HG02943 (cell line): ENCODE data around the gene APCDD1L.

Experiments used
- ATAC-seq: cut with Tn5 transposase; IDR thresholded peaks from one replicate; pipeline ENCODE4 v1.9.1; 2021; ENCODE audit warnings: mild to moderate bottlenecking, low read depth, moderate library complexity; ENCODE audit not compliant: unreplicated experiment

Gene APCDD1L

DNA sequence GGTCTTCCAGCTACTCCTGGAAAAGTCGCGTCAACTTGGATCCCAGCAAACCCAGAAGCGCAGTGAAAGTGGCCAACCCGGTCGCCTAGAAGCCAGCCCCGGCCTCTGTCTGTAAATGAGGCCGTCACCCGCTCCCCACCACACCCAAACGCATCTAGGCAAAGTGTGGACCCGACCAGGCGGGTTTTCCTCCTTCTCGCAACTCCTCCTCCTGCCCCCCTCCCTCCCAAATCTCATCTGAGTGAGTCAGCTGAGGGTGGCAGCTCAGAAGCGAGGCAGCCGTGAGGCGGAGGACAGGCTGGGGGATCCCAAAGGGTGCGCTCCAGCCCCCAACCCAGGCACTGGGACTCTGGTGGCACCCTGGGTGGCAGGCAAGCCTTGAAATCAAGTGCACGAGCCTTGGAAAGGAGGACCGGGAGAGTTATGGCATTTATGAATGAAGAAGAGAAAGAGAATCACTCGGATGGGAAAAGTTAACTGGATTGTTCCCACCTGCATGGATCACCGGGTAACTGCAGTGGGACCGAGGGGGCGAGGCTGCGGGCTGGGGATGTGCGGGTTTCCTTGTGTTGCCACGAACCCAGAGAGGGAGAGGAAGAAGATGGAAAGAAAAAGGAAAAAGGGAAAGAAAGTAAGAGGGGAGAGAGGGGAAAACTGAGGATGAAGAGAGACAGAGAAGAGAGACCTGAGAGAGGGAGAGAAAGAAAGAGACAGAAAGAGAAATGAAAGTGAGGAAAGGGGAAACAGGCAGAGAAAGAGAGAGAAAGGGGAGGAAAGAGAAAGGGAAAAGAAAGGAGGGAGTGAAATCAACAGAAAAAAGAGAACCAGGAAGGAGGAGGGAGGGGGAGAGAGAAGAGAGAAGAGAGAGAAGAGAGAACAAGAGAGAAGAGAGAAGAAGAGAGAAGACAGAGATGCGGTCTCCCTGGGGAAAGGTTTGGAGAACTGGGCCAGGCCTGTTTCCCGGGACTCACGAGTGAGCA is at the start of gene APCDD1L:
Gene APCDD1L, minus strand, starts transcription at position 167 of the 980 bp plus-strand sequence. CDS start 692 bp downstream, outside the sequence.
- ATAC-seq: no peak

- no peak for ATAC-seq
Observed at GRCh38 chr20:58559368-58559729, 44.1 kb upstream of the APCDD1L start.

DNA sequence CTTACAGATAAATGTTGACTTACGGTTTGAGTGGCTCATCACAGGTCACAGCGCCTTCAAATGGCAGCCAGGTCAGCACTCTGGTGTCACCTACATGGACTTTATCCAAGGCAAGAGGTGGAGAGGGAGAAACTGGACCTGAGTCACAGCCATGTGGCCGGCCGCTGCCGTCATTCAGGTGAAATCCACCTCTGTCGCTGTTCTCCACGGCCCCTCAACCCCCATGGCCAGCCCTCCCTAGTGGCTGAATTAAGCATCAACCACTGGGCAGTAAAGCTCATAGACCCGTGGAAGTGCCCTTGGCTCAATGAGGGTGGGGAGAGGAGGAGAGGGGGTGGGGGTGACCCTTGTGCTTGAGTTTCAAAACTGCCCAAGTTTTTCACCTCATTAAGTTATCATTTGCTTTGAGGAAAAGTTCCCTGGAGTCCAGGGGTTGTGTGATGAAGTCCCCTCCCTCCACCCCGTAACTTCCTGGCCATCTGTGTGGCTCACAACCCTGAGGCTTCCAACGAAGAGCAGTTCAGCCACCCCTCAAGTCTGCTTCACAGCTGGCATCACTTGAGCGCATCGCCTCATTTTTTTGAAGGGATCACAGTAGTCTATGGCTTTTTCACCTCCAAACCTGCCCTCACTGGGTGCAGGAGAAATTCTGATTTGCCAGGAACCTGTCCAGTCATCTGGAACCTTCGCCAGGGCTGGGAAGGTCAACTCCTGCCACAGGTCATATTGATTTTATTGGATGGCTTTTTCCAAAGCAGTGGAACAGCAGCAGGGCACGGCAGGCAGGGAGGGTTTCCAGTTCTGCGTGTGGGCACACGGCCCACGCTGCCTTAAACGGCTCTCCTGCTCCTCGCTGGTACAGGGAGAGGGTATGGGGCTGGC is 43.5 kb upstream of the APCDD1L start:
- no peak for ATAC-seq

DNA sequence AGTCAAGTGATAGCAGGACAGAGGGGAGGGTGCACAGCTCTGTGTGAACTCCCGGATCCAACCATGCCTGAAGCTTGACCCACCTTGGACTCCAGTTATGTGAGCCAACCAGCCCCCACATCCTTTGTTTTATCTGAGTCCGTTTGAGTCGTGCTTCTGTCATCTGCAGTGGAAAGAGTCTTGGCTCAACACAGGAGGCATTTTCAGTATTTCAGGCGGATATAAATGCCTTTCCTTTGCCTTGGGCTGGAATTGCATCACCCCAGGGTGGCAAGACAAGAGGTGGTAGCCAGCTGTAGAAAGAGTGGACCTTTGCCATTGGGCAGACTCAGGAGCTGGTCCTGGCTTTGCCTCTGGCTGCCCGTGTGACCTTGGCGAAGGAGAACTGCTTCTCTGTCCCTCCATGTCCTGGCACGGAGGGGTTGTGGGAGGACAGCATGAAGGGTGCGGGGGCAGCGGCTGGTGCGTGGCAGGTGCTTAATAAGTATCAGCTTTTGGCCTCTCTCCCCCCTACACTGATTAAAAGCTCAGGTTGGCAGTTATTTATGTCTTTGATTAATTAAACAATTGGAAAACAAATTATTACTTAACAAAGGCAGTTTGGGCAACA is 42.6 kb upstream of the APCDD1L start:
- no peak for ATAC-seq

DNA sequence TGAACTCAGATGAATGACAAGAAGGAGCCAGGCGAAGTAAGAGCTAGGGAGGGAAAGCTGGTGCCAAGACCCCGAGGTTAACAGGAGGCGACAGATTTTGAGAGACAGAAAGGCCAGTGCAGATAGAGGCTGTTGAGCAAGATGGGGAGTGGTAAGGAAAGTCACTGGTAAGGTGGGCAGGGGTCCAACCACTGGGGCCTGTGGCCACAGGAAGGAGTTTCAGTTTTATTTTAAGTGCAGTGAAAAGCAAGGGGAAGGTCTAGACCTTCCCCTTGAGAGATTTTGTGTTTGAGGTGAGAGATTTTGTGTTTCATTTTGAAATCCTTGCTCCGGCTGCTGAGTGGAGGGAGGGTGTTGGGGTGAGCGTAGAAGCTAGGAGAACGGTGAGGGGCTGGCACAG is 41.8 kb upstream of the APCDD1L start:
- ATAC-seq: no peak

- no peak for ATAC-seq
Observed at GRCh38 chr20:58555078-58555765, 40.0 kb upstream of the APCDD1L start.

- ATAC-seq: no peak
Observed at GRCh38 chr20:58554541-58554940, 39.3 kb upstream of the APCDD1L start.

- ATAC-seq: no peak
Observed at GRCh38 chr20:58553841-58554240, 38.6 kb upstream of the APCDD1L start.

GRCh38 chr20:58553166-58553696 is 38.0 kb upstream of the APCDD1L start:
- no peak for ATAC-seq

DNA sequence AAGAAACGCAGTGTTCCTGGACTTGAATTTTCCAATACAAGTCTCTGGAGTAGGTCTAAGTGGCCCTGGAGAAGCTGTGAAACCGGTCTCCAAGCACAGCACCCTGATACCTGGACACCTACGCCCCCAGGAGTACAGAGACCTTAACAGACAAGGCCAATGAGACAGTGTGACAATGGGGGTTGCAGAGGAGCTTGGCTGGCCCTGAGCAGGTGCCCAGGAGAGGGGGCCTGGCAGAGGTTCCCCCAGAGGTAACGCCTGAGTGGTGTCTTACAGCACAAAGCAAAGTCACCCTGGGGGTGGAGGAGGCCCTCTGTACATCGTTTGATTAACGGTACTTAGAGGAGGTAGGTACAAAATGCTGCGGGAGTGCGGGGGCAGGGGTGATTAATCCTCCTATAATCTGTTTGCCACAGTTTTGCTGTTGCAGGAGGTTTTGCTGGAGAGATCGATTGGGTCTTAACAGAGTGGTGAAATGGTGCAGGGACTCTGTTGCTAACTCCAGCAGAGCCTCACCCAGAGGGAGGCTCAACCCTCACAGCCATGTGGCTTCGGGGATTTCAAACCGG is 37.3 kb upstream of the APCDD1L start:
- no peak for ATAC-seq

DNA sequence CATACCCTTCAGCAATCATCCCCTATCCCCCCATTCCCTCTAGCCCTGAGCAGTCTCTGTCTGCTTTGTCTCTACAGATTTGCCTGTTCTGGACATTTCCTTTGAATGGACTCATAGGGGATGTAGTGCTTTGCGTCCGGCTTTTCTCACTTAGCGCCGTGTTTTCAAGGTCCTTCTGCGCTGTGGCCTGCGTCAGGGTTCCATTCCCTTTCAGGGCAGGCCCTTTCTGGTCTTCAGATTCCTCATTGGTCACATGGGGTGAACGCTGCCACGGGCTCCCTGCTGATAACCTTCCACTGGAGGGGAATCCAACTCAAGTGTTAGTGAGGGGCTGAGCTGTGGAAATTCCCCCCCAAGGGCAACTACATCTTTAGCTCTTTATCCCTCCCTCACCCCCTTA is 36.4 kb upstream of the APCDD1L start:
- ATAC-seq: no peak

DNA sequence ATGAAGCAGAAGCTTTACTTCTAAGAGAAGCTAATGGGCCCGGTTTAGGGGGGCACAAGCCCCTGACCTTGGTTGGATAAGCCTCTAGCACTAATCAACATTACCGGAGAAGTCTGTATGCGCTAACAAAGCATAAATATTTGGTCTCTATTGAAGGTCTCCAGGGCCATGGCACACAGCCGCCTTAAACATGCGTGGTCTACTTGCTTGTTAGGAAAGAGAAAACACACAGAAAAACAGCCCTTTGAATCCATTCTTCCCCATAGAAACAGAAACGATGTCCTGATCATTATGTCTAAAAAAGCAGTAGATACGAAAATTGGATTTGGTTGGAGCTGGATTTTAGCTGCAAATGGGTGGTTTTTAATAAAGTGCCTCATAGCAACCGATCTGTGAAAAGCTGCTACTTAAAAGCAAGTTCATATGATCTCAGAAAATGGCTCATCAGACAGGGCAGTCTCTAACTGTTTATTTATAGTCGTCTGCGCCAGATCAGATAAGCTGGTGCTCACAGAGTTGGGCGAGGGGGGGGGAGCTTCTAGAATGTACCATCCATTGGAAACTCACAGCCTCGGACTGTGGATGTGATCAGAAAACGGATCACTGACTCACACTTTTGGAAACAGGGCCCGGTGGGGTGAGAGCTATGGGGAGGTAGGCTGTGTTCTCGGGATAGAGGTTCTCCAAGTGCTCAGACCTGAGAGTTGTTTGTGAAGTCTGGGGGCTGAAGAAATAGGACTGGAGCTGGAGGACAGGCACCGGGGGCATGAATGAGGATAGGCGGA is 35.3 kb upstream of the APCDD1L start:
- no peak for ATAC-seq

DNA sequence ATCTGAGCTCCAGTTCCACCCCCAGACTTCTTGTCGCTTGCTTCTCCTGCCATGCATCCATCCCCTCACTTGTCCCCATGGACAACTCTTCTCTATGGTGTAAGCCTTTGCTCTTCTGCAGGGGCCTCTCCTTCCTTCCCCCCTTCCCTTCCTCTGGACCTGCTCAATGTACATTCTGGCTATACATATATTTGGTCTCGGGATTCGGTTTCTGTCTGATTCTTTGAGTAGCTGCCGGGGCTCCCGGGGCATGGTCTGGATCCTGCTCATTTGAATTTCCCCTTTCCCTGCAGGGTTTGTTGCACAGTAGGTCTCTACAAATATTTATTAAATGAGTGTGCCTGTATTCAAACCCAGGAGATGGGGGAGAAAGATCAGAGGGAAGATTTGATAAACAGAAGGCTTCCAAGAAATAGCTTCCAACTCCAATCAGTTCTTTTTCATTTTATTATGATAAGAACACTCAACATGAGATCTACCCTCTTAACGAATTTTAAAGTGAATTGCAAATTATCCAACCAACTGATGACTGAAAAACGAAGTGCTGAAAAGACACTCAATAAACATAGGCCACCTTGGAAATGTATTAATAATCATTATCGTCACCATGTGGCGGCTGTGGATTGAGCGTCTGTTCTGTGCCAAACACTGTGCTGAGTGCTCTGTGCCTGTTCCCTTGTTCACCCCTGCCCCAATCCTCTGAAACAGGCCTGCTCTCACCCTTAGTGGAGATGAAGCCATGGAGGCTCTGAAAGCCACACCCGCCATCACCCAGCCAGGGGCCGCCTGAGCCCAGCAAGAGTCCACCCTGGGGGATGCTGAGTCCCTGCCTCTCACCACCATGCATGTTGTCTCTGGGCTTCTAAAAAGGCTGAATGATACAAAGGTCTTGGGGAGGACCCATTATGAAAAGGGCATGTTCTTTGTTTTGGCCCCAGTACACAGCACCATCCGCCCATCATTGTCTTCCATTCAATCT is 34.3 kb upstream of the APCDD1L start:
- ATAC-seq: no peak

- ATAC-seq: no peak
Observed at GRCh38 chr20:58547623-58548475, 32.6 kb upstream of the APCDD1L start.

- ATAC-seq: no peak
Observed at GRCh38 chr20:58546756-58547622, 31.8 kb upstream of the APCDD1L start.

DNA sequence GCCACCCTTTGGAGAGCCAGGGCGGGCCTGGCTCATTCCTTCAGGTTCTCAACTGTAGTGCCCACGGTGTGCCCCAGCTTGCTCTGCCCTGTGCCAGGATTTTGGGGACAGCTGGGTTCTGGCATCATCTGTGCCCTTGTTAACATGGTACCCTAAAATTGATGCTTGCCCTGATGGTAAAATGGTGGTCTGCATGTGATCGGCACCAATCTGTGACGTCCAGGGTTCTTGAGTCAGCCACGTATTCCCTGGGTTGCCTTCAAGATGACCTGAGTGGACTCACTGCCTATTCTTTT is 31.2 kb upstream of the APCDD1L start:
- ATAC-seq: no peak
